Activated CD4-positive, alpha-beta T cell treated with anti-CD3 and anti-CD28 coated beads for 36 hours (primary cell): ENCODE measurements around the gene CPA5. TPM values are rescaled to one million over a fixed set of nuclear protein-coding genes. Genes with fewer than 3 reads are reported as not detected.

ENCODE experiments used
- ATAC-seq: fragments of 200-7000 bp; cut with Tn5 transposase; one replicate; pipeline ENCODE4 v1.10.0; 2021; ENCODE audit warnings: mild to moderate bottlenecking, moderate library complexity
- CTCF ChIA-PET: fragments of 350-600 bp; sonication (Branson Sonifier 250); formaldehyde crosslinking; loops from one replicate; lab custom pipeline; 2021; ENCODE audit warnings: antibody characterized with exemption; lab: Charles Lee
- POLR2A ChIA-PET: fragments of 350-600 bp; sonication (Branson Sonifier 250); formaldehyde crosslinking; loops from one replicate; lab custom pipeline; 2021; ENCODE audit warnings: antibody characterized with exemption, inconsistent platforms; lab: Charles Lee
- DNase-seq: peaks from one replicate; pipeline ENCODE4 v3.0.0-alpha.2; 2020
- H3K27ac Mint-ChIP-seq: one replicate; pipeline ENCODE4 v1.8.0; 2021; ENCODE audit warnings: mixed read lengths
- H3K27me3 Mint-ChIP-seq: one replicate; pipeline ENCODE4 v1.8.0; 2021; ENCODE audit warnings: mixed read lengths
- H3K36me3 Mint-ChIP-seq: one replicate; pipeline ENCODE4 v1.8.0; 2021; ENCODE audit warnings: low read depth, mixed read lengths
- H3K4me1 Mint-ChIP-seq: one replicate; pipeline ENCODE4 v1.8.0; 2021; ENCODE audit warnings: mixed read lengths
- H3K4me3 Mint-ChIP-seq: one replicate; pipeline ENCODE4 v1.8.0; 2021; ENCODE audit warnings: mild to moderate bottlenecking, moderate library complexity, mixed read lengths
- H3K9me3 Mint-ChIP-seq: one replicate; pipeline ENCODE4 v1.8.0; 2021; ENCODE audit warnings: low read depth, mixed read lengths
- intact Hi-C, 2 experiments: fragments of 100-400 bp; cut with DNase I in 1 of 2; cut with micrococcal nuclease in 1 of 2; formaldehyde crosslinking; loops; one replicate each; pipeline versions ENCODE4 v1.14.2 to v1.15.1; 2022 to 2024; cut with DNase I, micrococcal nuclease
- total RNA-seq, 2 experiments: library from RNA; stranded (reverse); gene quantifications; one replicate each; pipeline ENCODE4 v1.2.3, GENCODE V29; 2021

The CPA5 gene
- total RNA-seq, 2 experiments from 2014 or later, result 0.39 to 0.56 TPM

GRCh38 chr7:130393101-130393561, 48.5 kb downstream of the CPA5 start:
- Mint-ChIP-seq H3K4me1 (peaks cover 25% of the 10 kb centered on the region), H3K4me3 (no peak overlapping the region), H3K9me3 (no peaks in the 10 kb centered on the region), H3K27me3 (no peaks in the 10 kb centered on the region), H3K27ac (no peak overlapping the region), H3K36me3 (peaks cover 3% of the 10 kb centered on the region)
- no peak for DNase-seq
- ChIA-PET POLR2A (no interaction called here), CTCF (interaction anchor here (2.0 kb wide), 1 partner anchor 95 kb away, joined by 5 read pairs; no protein-coding TSS in a partner anchor)
- peak; percentile 50 for ATAC-seq
- intact Hi-C loops, result no loop called here

GRCh38 chr7:130393841-130394411, 49.3 kb downstream of the CPA5 start:
- peak; percentile 34 for ATAC-seq
- Mint-ChIP-seq H3K4me1 (peaks cover 25% of the 10 kb centered on the region), H3K27ac (peak overlapping the region; percentile 55), H3K27me3 (no peaks in the 10 kb centered on the region), H3K36me3 (peaks cover 6% of the 10 kb centered on the region), H3K4me3 (peak overlapping the region; percentile 1), H3K9me3 (no peaks in the 10 kb centered on the region)
- POLR2A ChIA-PET, result no interaction called here
- intact Hi-C loops, result no loop called here
- no peak for DNase-seq
- CTCF ChIA-PET, result interaction anchor here (0.6 to 1.3 kb wide), 3 partner anchors 18 to 951 kb away, joined by 3 to 4 read pairs (median 3); no protein-coding TSS in a partner anchor

GRCh38 chr7:130394421-130395195, 50.0 kb downstream of the CPA5 start:
- ATAC-seq (peak; percentile 94), DNase-seq (peak; percentile 40)
- Mint-ChIP-seq H3K27ac (peak overlapping the region; percentile 55), H3K4me1 (peaks cover 25% of the 10 kb centered on the region), H3K36me3 (peaks cover 10% of the 10 kb centered on the region), H3K27me3 (no peaks in the 10 kb centered on the region), H3K4me3 (no peak overlapping the region), H3K9me3 (no peaks in the 10 kb centered on the region)
- ChIA-PET POLR2A (no interaction called here), CTCF (interaction anchor here (0.6 to 1.3 kb wide), 3 partner anchors 18 to 951 kb away, joined by 3 to 4 read pairs (median 3); no protein-coding TSS in a partner anchor)
- intact Hi-C loops, result no loop called here

- intact Hi-C loops, result no loop called here
- DNase-seq, result no peak
- Mint-ChIP-seq H3K4me3 (no peak overlapping the region), H3K27me3 (no peaks in the 10 kb centered on the region), H3K36me3 (peaks cover 14% of the 10 kb centered on the region), H3K27ac (no peak overlapping the region), H3K4me1 (peaks cover 25% of the 10 kb centered on the region), H3K9me3 (no peaks in the 10 kb centered on the region)
- POLR2A ChIA-PET, result no interaction called here
- ATAC-seq, result no peak
- CTCF ChIA-PET, result no interaction called here
Measured at GRCh38 chr7:130395421-130395820, 50.8 kb downstream of the CPA5 start.

- H3K27ac Mint-ChIP-seq, result no peak overlapping the region
- intact Hi-C loops, result no loop called here
- no peak for ATAC-seq
Measured at GRCh38 chr7:130396109-130396508, 51.5 kb downstream of the CPA5 start.

GRCh38 chr7:130397051-130397757, 52.6 kb downstream of the CPA5 start:
- DNase-seq, result no peak
- Mint-ChIP-seq H3K4me3 (no peak overlapping the region), H3K27me3 (no peaks in the 10 kb centered on the region), H3K9me3 (no peaks in the 10 kb centered on the region), H3K4me1 (peaks cover 25% of the 10 kb centered on the region), H3K27ac (no peak overlapping the region), H3K36me3 (peaks cover 17% of the 10 kb centered on the region)
- intact Hi-C loops, result no loop called here
- ChIA-PET POLR2A (no interaction called here), CTCF (no interaction called here)
- ATAC-seq, result no peak

More at GRCh38 chr7:130396109-130396508, 51.5 kb downstream of the CPA5 start:
- CTCF ChIA-PET, result no interaction called here
- H3K4me3 Mint-ChIP-seq, result no peak overlapping the region
- no peaks in the 10 kb centered on the region for H3K27me3 Mint-ChIP-seq
- POLR2A ChIA-PET, result no interaction called here
- H3K4me1 Mint-ChIP-seq, result peaks cover 25% of the 10 kb centered on the region
- peaks cover 17% of the 10 kb centered on the region for H3K36me3 Mint-ChIP-seq
- no peaks in the 10 kb centered on the region for H3K9me3 Mint-ChIP-seq
- no peak for DNase-seq

GRCh38 chr7:130397758-130398073, 53.1 kb downstream of the CPA5 start:
- ChIA-PET POLR2A (no interaction called here), CTCF (no interaction called here)
- ATAC-seq, result no peak
- no peak for DNase-seq
- Mint-ChIP-seq H3K9me3 (no peaks in the 10 kb centered on the region), H3K27ac (no peak overlapping the region), H3K27me3 (no peaks in the 10 kb centered on the region), H3K4me1 (peaks cover 25% of the 10 kb centered on the region), H3K4me3 (no peak overlapping the region), H3K36me3 (peaks cover 21% of the 10 kb centered on the region)
- intact Hi-C loops, result no loop called here

- POLR2A ChIA-PET, result no interaction called here
- H3K27me3 Mint-ChIP-seq, result no peaks in the 10 kb centered on the region
- CTCF ChIA-PET, result interaction anchor here (0.6 kb wide), 1 partner anchor 43 kb away, joined by 3 read pairs; no protein-coding TSS in a partner anchor
- H3K27ac Mint-ChIP-seq, result no peak overlapping the region
- no peaks in the 10 kb centered on the region for H3K9me3 Mint-ChIP-seq
- no peak for ATAC-seq
- DNase-seq, result no peak
- no peak overlapping the region for H3K4me3 Mint-ChIP-seq
- peaks cover 24% of the 10 kb centered on the region for H3K36me3 Mint-ChIP-seq
- intact Hi-C loops, result no loop called here
- H3K4me1 Mint-ChIP-seq, result peaks cover 18% of the 10 kb centered on the region
Measured at GRCh38 chr7:130398526-130399090, 54.0 kb downstream of the CPA5 start.

- Mint-ChIP-seq H3K36me3 (peaks cover 24% of the 10 kb centered on the region), H3K27ac (no peak overlapping the region), H3K4me3 (no peak overlapping the region), H3K9me3 (no peaks in the 10 kb centered on the region), H3K27me3 (no peaks in the 10 kb centered on the region), H3K4me1 (peaks cover 5% of the 10 kb centered on the region)
- intact Hi-C loops, result no loop called here
- DNase-seq (no peak), ATAC-seq (no peak)
- ChIA-PET CTCF (interaction anchor here (0.7 kb wide), 1 partner anchor 273 kb away, joined by 3 read pairs; no protein-coding TSS in a partner anchor), POLR2A (no interaction called here)
Measured at GRCh38 chr7:130400120-130400572, 55.5 kb downstream of the CPA5 start.

GRCh38 chr7:130401101-130401500, 56.5 kb downstream of the CPA5 start:
- ATAC-seq (no peak), DNase-seq (no peak)
- H3K36me3 Mint-ChIP-seq, result peaks cover 25% of the 10 kb centered on the region
- no peaks in the 10 kb centered on the region for H3K27me3 Mint-ChIP-seq
- intact Hi-C loops, result no loop called here
- POLR2A ChIA-PET, result no interaction called here
- H3K4me1 Mint-ChIP-seq, result no peaks in the 10 kb centered on the region
- no peaks in the 10 kb centered on the region for H3K9me3 Mint-ChIP-seq
- CTCF ChIA-PET, result no interaction called here
- H3K27ac Mint-ChIP-seq, result no peak overlapping the region
- H3K4me3 Mint-ChIP-seq, result no peak overlapping the region

GRCh38 chr7:130401578-130401977, 57.0 kb downstream of the CPA5 start:
- no peak for ATAC-seq
- no peaks in the 10 kb centered on the region for H3K9me3 Mint-ChIP-seq
- H3K27ac Mint-ChIP-seq, result no peak overlapping the region
- intact Hi-C loops, result no loop called here
- no peaks in the 10 kb centered on the region for H3K27me3 Mint-ChIP-seq
- peaks cover 25% of the 10 kb centered on the region for H3K36me3 Mint-ChIP-seq
- no peaks in the 10 kb centered on the region for H3K4me1 Mint-ChIP-seq
- CTCF ChIA-PET, result no interaction called here
- DNase-seq, result no peak
- POLR2A ChIA-PET, result interaction anchor here (0.6 kb wide), 1 partner anchor 338 kb away, joined by 3 read pairs; no protein-coding TSS in a partner anchor
- H3K4me3 Mint-ChIP-seq, result no peak overlapping the region
